OCI-LY3 (cell line): Measurements from ENCODE around the gene MEMO1.

Source experiments
- EZH2phosphoT487 ChIP-seq: fragments of 200-600 bp; shearing (Covaris generic); IDR thresholded peaks from 2 replicates; pipeline ENCODE4 v1.6.1; 2018; ENCODE audit warnings: antibody characterized with exemption, mixed run types, low read depth
- TF ChIP-seq, protein P1 (sequence below): fragments of 200-600, 300-600 bp; sonication (generic); IDR thresholded peaks from 2 replicates; pipeline ENCODE4 v1.5.1; 2014; ENCODE audit warnings: antibody characterized with exemption, low read length, low read depth

DNA sequence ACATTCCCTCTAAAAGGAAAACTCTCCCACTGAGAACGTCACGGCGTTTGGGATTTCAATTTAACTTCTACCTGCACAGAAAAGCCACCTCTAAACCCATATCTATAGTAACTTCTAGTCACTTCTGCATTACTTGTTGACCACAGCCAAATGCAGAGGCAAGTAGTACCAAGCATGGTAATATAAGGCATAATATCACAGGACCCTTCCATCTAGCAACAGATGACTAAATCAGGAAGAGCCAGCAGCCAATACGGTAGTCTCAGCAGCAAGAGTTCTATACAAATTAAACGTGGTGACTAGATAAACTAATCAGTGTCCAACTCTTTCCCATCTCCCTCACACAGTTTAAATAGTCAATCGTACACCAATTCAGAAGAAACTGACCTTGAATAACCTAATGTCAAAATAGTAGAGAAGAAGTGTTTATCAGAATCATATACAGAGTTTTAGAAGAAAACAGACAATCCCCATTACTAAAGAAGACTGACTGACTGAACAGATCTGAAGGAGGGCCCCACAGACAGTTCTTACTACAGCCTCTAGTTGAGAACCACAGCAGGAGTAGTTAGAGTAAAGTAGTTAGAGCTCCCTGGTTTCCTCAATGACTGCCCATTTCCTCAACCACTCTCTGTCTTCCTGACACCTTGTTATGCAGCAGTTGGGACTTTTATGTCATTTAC lies 30.0 kb downstream of the MEMO1 start:
- TF ChIP-seq, protein P1, sequence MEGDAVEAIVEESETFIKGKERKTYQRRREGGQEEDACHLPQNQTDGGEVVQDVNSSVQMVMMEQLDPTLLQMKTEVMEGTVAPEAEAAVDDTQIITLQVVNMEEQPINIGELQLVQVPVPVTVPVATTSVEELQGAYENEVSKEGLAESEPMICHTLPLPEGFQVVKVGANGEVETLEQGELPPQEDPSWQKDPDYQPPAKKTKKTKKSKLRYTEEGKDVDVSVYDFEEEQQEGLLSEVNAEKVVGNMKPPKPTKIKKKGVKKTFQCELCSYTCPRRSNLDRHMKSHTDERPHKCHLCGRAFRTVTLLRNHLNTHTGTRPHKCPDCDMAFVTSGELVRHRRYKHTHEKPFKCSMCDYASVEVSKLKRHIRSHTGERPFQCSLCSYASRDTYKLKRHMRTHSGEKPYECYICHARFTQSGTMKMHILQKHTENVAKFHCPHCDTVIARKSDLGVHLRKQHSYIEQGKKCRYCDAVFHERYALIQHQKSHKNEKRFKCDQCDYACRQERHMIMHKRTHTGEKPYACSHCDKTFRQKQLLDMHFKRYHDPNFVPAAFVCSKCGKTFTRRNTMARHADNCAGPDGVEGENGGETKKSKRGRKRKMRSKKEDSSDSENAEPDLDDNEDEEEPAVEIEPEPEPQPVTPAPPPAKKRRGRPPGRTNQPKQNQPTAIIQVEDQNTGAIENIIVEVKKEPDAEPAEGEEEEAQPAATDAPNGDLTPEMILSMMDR, result no peak
- TF ChIP-seq EZH2phosphoT487, result no peak
